Measurements from ENCODE around the gene LYPLAL1. TPM values are rescaled to one million over a fixed set of nuclear protein-coding genes. Genes with fewer than 3 reads are reported as not detected.

Gene LYPLAL1
- 24.1 and 32.4 TPM in 2 replicates for total RNA-seq
- 84.6 and 109 TPM in 2 replicates for polyA plus RNA-seq

- H3K27me3 ChIP-seq, result no peaks in the 10 kb centered on the region
- peak within 1 kb of the TSS; percentile 73 for H3K4me3 ChIP-seq
- peaks cover 12% of the 10 kb centered on the region for H3K4me1 ChIP-seq (ENCODE audit: low read depth)
- H3K9me3 ChIP-seq (ENCODE audit: low read depth), result no peaks in the 10 kb centered on the region
- peak; percentile 91 to 94 for DNase-seq (ENCODE audit: low read depth in 1 of 2, low spot score in 1 of 2)
- H3K27ac ChIP-seq, result peak within 1 kb of the TSS; percentile 94
- H3K36me3 ChIP-seq, result no peaks in the 10 kb centered on the region
- TF ChIP-seq, protein P1, sequence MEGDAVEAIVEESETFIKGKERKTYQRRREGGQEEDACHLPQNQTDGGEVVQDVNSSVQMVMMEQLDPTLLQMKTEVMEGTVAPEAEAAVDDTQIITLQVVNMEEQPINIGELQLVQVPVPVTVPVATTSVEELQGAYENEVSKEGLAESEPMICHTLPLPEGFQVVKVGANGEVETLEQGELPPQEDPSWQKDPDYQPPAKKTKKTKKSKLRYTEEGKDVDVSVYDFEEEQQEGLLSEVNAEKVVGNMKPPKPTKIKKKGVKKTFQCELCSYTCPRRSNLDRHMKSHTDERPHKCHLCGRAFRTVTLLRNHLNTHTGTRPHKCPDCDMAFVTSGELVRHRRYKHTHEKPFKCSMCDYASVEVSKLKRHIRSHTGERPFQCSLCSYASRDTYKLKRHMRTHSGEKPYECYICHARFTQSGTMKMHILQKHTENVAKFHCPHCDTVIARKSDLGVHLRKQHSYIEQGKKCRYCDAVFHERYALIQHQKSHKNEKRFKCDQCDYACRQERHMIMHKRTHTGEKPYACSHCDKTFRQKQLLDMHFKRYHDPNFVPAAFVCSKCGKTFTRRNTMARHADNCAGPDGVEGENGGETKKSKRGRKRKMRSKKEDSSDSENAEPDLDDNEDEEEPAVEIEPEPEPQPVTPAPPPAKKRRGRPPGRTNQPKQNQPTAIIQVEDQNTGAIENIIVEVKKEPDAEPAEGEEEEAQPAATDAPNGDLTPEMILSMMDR (IDR thresholded peaks at IDR 0.05; ENCODE audit: low read depth, low read length), result no peak
Measured at GRCh38 chr1:219173758-219174459, at the start of gene LYPLAL1. Gene LYPLAL1 (plus strand): TSS chr1:219173878. CDS start chr1:219173891, 13 bp downstream.

GRCh38 chr1:219124163-219124562 lies 49.5 kb upstream of the LYPLAL1 start:
- no peak overlapping the region for H3K27ac ChIP-seq
- TF ChIP-seq, protein P1 (IDR thresholded peaks at IDR 0.05; ENCODE audit: low read depth, low read length), result no peak
- no peak overlapping the region for H3K4me3 ChIP-seq
- H3K27me3 ChIP-seq, result no peaks in the 10 kb centered on the region
- H3K4me1 ChIP-seq (ENCODE audit: low read depth), result no peaks in the 10 kb centered on the region
- no peak for DNase-seq (ENCODE audit: low read depth in 1 of 2, low spot score in 1 of 2)
- no peaks in the 10 kb centered on the region for H3K9me3 ChIP-seq (ENCODE audit: low read depth)
- no peaks in the 10 kb centered on the region for H3K36me3 ChIP-seq

DNA sequence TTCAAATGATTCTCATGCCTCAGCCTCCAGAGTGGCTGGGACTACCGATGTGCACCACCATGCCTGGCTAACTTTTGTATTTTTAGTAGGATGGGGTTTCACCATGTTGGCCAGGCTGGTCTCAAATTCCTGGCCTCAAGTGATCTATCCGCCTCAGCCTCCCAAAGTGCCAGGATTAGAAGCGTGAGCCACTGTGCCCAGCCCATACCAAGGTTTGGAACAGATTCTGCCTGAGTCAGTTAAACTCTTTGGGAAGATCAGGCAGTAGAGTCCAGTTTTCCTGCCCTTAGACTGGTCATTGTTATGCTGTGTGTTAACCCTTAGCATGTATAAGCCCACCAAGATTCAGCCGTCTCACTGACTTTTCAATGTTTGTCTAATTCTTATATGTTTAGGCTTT lies 48.3 kb upstream of the LYPLAL1 start:
- no peaks in the 10 kb centered on the region for H3K27me3 ChIP-seq
- TF ChIP-seq, protein P1 (IDR thresholded peaks at IDR 0.05; ENCODE audit: low read depth, low read length), result no peak
- no peak overlapping the region for H3K27ac ChIP-seq
- H3K4me3 ChIP-seq, result no peak overlapping the region
- no peak for DNase-seq (ENCODE audit: low read depth in 1 of 2, low spot score in 1 of 2)
- no peaks in the 10 kb centered on the region for H3K36me3 ChIP-seq
- H3K9me3 ChIP-seq (ENCODE audit: low read depth), result no peaks in the 10 kb centered on the region
- H3K4me1 ChIP-seq (ENCODE audit: low read depth), result no peaks in the 10 kb centered on the region

GRCh38 chr1:219126377-219126776 lies 47.3 kb upstream of the LYPLAL1 start:
- H3K4me1 ChIP-seq (ENCODE audit: low read depth), result no peaks in the 10 kb centered on the region
- TF ChIP-seq, protein P1 (IDR thresholded peaks at IDR 0.05; ENCODE audit: low read depth, low read length), result no peak
- DNase-seq (ENCODE audit: low read depth in 1 of 2, low spot score in 1 of 2), result peak in 1 of 2 donors; percentile 47
- no peaks in the 10 kb centered on the region for H3K9me3 ChIP-seq (ENCODE audit: low read depth)
- no peak overlapping the region for H3K27ac ChIP-seq
- H3K36me3 ChIP-seq, result no peaks in the 10 kb centered on the region
- H3K27me3 ChIP-seq, result no peaks in the 10 kb centered on the region
- H3K4me3 ChIP-seq, result no peak overlapping the region

- DNase-seq (ENCODE audit: low read depth in 1 of 2, low spot score in 1 of 2), result no peak
- TF ChIP-seq, protein P1 (IDR thresholded peaks at IDR 0.05; ENCODE audit: low read depth, low read length), result no peak
- H3K36me3 ChIP-seq, result no peaks in the 10 kb centered on the region
Measured at GRCh38 chr1:219128957-219129356, 44.7 kb upstream of the LYPLAL1 start.

More at GRCh38 chr1:219128957-219129356, 44.7 kb upstream of the LYPLAL1 start:
- Histone ChIP-seq H3K27me3 (no peaks in the 10 kb centered on the region), H3K27ac (no peak overlapping the region), H3K4me1 (ENCODE audit: low read depth) (no peaks in the 10 kb centered on the region), H3K9me3 (ENCODE audit: low read depth) (no peaks in the 10 kb centered on the region), H3K4me3 (no peak overlapping the region)
